Suppressor macrophage treated with lipopolysaccharide for 1 hour (primary cell): ENCODE data around the gene PTGES.
"Not testable (repeated sequence)": the region's sequence is repeated elsewhere in the genome, so short reads cannot be mapped to it uniquely, and the experiment has no call there.

Source experiments
- DNase-seq, 3 donors: peaks; one replicate each; pipeline ENCODE4 v3.0.0-alpha.2; 2020 to 2022

Gene PTGES

DNA sequence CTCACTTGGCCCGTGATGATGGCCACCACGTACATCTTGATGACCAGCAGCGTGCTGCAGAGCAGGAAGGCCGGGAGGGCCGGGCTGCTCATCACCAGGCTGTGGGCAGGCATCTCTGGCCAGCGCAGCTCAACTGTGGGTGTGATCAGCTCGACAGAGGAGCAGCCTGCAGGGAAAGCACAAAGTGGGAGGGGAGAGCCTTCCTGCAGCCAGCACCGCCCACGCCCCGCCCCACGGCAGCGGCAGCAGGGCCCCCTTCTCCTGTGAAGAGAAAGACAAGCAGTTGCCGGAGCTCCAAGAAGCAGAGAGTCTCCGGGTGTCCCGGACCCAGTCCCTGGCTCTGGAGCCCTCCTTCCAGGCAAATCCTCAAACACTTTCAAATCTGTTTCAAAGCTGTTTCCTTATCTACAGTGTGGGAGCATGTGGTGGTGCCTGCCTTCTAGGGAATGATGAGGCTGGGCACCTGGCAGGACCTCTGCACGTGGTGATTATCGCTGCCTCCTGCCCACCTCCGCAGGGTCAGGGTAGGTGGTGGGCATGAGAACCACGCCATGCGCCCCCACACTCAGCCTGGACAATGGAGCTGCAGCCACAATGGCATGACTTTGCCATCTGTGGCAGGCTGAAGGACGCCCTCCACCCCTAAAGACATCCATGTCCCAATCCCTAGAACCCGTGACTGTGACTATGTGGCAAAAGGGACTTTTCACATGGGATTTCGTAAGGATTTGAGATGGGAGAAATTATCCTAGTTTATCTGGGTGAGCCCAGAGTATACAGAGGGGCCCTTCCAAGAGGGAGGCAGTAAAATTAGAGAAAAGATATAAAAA is at the start of gene PTGES:
Gene PTGES (minus strand): TSS at position 143 of the 830 bp plus-strand sequence. CDS start 30 bp downstream, at position 113.
- DNase-seq: peak; percentile 89 to 94 (median 93)

- no peak for DNase-seq
These were observed 48.7 kb upstream of the PTGES start for GRCh38 chr9:129801504-129801903.

- no peak for DNase-seq
These were observed 46.1 kb upstream of the PTGES start for GRCh38 chr9:129798973-129799372.

- not testable (repeated sequence) for DNase-seq
These were observed 43.2 kb upstream of the PTGES start for GRCh38 chr9:129796029-129796428.

DNA sequence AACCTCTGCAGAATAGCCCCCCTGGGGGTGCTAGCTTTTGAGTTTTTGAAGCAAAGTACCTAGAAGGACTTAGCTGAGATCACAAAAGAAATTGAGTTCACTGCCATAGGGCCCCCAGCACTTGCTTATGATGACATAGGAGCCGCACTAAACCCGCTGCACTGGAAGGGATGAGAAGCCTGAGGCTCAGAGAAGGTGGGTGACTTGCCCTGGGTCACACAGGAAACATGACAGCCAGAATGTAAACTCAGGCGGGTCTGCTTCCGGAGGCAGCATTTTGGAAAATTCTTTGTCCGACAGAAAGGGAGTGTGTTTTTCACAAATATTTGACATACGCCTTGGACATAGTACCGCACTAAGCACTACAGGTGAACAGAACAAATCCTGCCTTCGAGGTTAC is 41.7 kb upstream of the PTGES start:
- DNase-seq: no peak

- DNase-seq: no peak
These were observed 33.6 kb upstream of the PTGES start for GRCh38 chr9:129786481-129786880.

GRCh38 chr9:129785866-129786265 is 33.0 kb upstream of the PTGES start:
- no peak for DNase-seq

- DNase-seq: not testable (repeated sequence)
These were observed 32.1 kb upstream of the PTGES start for GRCh38 chr9:129784970-129785369.

DNA sequence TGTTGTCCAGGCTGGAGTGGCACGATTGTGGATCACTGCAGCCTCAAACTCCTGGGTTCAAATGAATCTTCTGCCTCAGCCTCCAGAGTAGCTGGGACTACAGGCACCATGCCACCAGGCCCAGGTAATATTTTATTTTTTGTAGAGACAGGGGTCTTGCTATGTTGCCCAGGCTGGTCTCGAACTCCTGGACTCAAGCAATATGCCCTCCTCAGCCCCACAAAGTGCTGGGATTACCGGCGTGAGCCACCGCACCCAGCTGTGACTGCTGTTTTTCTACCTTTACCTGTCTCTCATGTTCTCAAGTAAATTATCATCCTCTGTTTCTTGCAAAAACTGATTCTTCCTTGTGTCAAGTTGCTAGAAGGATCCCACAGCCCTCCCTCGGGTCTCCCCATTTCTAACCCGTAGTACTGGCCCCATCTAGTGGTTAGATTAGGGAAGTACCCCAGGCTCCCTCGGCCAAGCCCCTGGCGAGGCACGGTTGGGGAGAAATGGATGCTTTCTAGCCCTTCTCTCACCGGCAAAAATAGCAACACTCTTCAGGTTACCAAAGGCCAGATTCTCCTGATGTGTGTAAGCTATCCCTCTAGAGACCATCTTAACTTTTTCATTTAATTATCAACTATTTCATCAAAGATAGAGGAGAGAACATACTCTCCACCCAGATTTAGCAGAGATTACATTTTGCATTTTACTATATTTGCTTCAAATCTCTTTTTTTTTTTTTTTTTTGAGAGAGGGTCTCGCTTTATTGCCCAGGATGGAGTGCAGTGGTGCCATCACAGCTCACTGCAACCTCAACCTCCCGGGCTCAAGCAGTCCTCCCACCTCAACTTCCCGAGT is 30.9 kb upstream of the PTGES start:
- DNase-seq: peak; percentile 86 to 92 (median 87)

- DNase-seq: no peak
These were observed 29.1 kb upstream of the PTGES start for GRCh38 chr9:129781981-129782380.

- peak in 2 of 3 donors; percentile 60 to 67 for DNase-seq
These were observed 28.3 kb upstream of the PTGES start for GRCh38 chr9:129781131-129781530.

- DNase-seq: no peak
These were observed 26.8 kb upstream of the PTGES start for GRCh38 chr9:129779560-129780190.

GRCh38 chr9:129778469-129778868 is 25.6 kb upstream of the PTGES start:
- DNase-seq: no peak

- DNase-seq: peak in 1 of 3 donors; percentile 46
These were observed 24.9 kb upstream of the PTGES start for GRCh38 chr9:129777769-129778130.

GRCh38 chr9:129776938-129777768 is 24.3 kb upstream of the PTGES start:
- peak; percentile 99 to 100 (median 100) for DNase-seq

DNA sequence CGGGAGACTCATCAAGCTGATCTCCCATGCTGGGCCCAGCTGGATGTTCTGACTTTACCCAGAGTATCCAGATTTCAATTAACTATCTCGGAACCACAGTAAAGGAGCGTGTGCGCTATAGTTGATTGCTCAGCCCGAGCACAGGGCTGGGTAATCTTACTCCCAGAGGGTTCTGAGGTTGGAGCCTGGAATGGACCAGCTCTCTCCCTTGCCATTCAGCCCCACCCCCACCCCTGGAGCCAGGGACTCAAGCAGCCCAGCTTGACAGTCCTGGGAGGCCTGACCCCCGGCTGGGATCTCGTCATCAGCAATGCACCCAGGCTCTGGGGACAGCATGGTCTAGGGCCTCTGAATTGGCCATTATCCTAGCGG is 23.7 kb upstream of the PTGES start:
- no peak for DNase-seq

DNA sequence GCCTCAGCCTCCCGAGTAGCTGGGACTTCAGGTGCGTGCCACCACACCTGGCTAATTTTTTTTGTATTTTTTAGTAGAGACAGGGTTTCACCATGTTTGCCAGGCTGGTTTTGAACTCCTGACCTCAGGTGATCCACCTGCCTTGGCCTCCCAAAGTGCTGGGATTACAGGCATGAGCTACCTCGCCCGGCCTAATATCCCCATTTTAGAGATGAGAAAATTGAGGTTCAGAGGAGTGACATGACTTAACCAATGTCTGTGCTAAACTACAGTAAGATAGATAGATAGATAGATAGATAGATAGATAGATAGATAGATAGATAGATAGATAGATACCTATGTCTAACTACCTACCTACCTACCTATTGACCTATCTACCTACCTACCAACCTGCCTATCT is 23.3 kb upstream of the PTGES start:
- not testable (repeated sequence) for DNase-seq

DNA sequence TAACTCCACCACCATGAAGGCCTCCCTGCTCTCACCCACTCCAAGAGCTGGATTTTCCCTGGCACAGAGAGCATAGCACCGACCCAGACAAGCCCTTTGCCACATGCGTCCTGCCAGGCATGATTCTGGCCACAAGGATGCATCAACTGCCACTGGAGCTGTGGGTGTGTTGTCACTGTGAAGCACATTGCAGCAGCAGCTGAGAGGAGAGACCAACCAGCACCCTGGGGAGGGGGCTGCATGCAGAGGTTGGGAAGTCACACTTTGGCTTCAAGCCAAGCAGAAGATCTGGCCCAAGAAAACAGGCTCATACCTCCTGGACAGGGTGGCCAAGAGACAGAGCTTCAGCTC is 22.6 kb upstream of the PTGES start:
- DNase-seq: peak; percentile 32 to 37 (median 36)

DNA sequence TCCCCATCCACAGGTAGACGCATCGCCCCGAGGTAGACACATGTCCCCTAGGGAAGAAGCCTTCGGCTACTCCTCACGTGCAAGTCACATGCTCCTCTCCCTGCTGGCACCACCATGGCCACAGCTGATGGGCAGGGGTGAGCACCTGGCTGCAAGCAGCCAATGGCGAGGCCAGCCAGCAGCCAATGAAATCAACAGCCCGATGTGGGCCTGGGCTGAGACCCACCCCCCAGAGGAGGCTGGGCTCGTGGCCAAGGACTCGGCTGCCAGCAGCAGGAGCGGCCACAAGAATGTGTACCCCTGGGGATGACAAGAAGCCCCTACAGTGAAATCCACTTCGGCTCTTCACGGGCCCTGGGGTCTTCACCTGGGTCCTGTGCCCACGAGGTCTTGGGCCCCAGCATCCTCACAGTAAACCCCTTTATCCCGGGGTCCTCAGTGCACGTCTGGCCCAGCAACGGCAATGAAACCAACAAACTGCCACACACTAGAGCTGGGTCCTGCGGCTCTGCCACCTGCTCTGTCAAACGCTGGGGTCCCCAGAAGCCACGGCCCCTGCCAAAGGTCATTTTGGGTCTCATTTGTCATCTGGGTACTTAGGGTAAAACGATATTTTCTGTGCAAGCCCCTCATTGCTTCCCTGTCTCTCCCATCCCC is 22.1 kb upstream of the PTGES start:
- DNase-seq: no peak

- DNase-seq: peak; percentile 95 to 97 (median 96)
These were observed 20.6 kb upstream of the PTGES start for GRCh38 chr9:129773262-129774048.

DNA sequence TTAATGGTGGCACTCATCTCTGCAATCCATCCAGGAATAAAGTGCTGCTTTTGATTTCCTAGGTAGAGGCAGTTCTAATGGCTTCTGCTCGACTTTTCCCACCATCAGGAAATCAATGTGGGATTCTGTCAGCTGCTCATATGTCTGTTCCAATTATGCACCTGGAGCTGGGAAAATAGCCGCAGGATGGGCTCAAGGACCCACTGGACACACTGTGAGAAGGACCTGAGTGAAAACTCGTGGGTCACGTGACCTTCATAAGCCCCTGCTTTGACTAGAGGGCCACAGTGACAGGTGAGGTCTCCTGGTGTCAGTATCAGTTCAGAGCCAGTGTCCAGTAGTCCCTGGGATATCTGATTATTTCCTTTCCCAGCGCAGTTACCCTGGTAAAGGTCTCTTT is 17.9 kb upstream of the PTGES start:
- no peak for DNase-seq
